CD14-positive monocyte (primary cell): ENCODE results near the gene CACNA1S. TPM values are rescaled to one million over a fixed set of nuclear protein-coding genes. Genes with fewer than 3 reads are reported as not detected.

Experiments
- DNase-seq, 3 donors: peaks; one replicate each; pipeline ENCODE4 v3.0.0-alpha.2; 2011 to 2022
- H2AFZ ChIP-seq: 2 replicates; pipeline ENCODE4 v1.6.0; 2012; ENCODE audit warnings: mild to moderate bottlenecking, low read depth, low read length, inconsistent platforms; ENCODE audit not compliant: insufficient read depth, poor library complexity, severe bottlenecking
- H3K27ac ChIP-seq, 2 donors: 1 replicate in 1 of 2; 2 replicates in 1 of 2; pipeline ENCODE4 v1.5.1; 2012 to 2013; ENCODE audit warnings: low read length in 2 of 2, control low read depth in 1 of 2, inconsistent platforms in 1 of 2, low read depth in 1 of 2, mild to moderate bottlenecking in 1 of 2
- H3K27me3 ChIP-seq, 2 donors: one replicate each; pipeline versions ENCODE4 v1.6.0 to v1.6.1; 2011 to 2013; ENCODE audit warnings: low read length in 2 of 2; ENCODE audit not compliant: control insufficient read depth in 2 of 2, insufficient read depth in 2 of 2
- H3K36me3 ChIP-seq, 2 donors: replicated peaks in 1 of 2; 1 replicate in 1 of 2; 2 replicates in 1 of 2; pipeline versions ENCODE4 v1.5.1 to v1.6.1; 2012 to 2013; ENCODE audit warnings: low read length in 2 of 2, control low read depth in 1 of 2, inconsistent platforms in 1 of 2, mild to moderate bottlenecking in 1 of 2; ENCODE audit not compliant: insufficient read depth in 2 of 2, control insufficient read depth in 1 of 2
- H3K4me1 ChIP-seq, 2 donors: 1 replicate in 1 of 2; 2 replicates in 1 of 2; pipeline versions ENCODE4 v1.5.1 to v1.6.1; 2012 to 2013; ENCODE audit warnings: low read length in 2 of 2, control low read depth in 1 of 2, inconsistent platforms in 1 of 2, mild to moderate bottlenecking in 1 of 2, moderate library complexity in 1 of 2; ENCODE audit not compliant: insufficient read depth in 2 of 2, control insufficient read depth in 1 of 2
- H3K4me2 ChIP-seq: replicated peaks from 2 replicates; pipeline ENCODE3; 2012; ENCODE audit warnings: low read length, moderate library complexity, mild to moderate bottlenecking; ENCODE audit not compliant: poor library complexity, severe bottlenecking; ENCODE audit errors: extremely low read depth
- H3K4me3 ChIP-seq, 3 experiments: fragments of 200-600 bp in 1 of 3; sonication (generic) in 1 of 3; replicated peaks in 1 of 3; 1 replicate in 2 of 3; 2 replicates in 1 of 3; pipeline ENCODE4 v1.5.1; 2011 to 2013; ENCODE audit warnings: low read length in 3 of 3, mild to moderate bottlenecking in 3 of 3, control low read depth in 2 of 3, low read depth in 2 of 3, inconsistent platforms in 1 of 3, moderate library complexity in 1 of 3
- H3K79me2 ChIP-seq: 2 replicates; pipeline ENCODE4 v1.6.0; 2012; ENCODE audit warnings: mild to moderate bottlenecking, control low read depth, inconsistent platforms, low read length, moderate library complexity; ENCODE audit not compliant: insufficient read depth
- H3K9ac ChIP-seq: 2 replicates; pipeline ENCODE4 v1.6.0; 2017; ENCODE audit warnings: low read length, mild to moderate bottlenecking; ENCODE audit not compliant: insufficient read depth, poor library complexity, severe bottlenecking
- H3K9me3 ChIP-seq, 2 donors: replicated peaks in 1 of 2; 1 replicate in 1 of 2; 2 replicates in 1 of 2; pipeline versions ENCODE4 v1.5.1 to v1.6.1; 2012 to 2013; ENCODE audit warnings: low read length in 2 of 2, control low read depth in 1 of 2; ENCODE audit not compliant: control insufficient read depth in 1 of 2, insufficient read depth in 1 of 2
- H4K20me1 ChIP-seq: 2 replicates; pipeline ENCODE4 v1.6.0; 2012; ENCODE audit warnings: mild to moderate bottlenecking, low read length, control low read depth, moderate library complexity; ENCODE audit not compliant: insufficient read depth
- H3K27ac Mint-ChIP-seq, 7 donors: one replicate each; pipeline ENCODE4 v1.8.0; 2020; ENCODE audit warnings: mild to moderate bottlenecking in 7 of 7, mixed read lengths in 7 of 7, moderate library complexity in 6 of 7, inconsistent platforms in 2 of 7
- H3K27me3 Mint-ChIP-seq, 3 donors: one replicate each; pipeline ENCODE4 v1.8.0; 2021 to 2022; ENCODE audit warnings: low read depth in 3 of 3, mild to moderate bottlenecking in 3 of 3, mixed read lengths in 3 of 3, moderate library complexity in 3 of 3, inconsistent platforms in 1 of 3
- H3K36me3 Mint-ChIP-seq, 2 donors: one replicate each; pipeline ENCODE4 v1.8.0; 2020; ENCODE audit warnings: mixed read lengths in 2 of 2, inconsistent platforms in 1 of 2, mild to moderate bottlenecking in 1 of 2
- H3K4me1 Mint-ChIP-seq: one replicate; pipeline ENCODE4 v1.8.0; 2020; ENCODE audit warnings: mild to moderate bottlenecking, mixed read lengths
- H3K4me3 Mint-ChIP-seq, 2 donors: one replicate each; pipeline ENCODE4 v1.8.0; 2020; ENCODE audit warnings: mild to moderate bottlenecking in 2 of 2, mixed read lengths in 2 of 2, moderate library complexity in 1 of 2
- H3K9me3 Mint-ChIP-seq, 7 donors: one replicate each; pipeline ENCODE4 v1.8.0; 2020 to 2022; ENCODE audit warnings: mixed read lengths in 7 of 7, mild to moderate bottlenecking in 6 of 7, moderate library complexity in 6 of 7, inconsistent platforms in 2 of 7
- WGBS: methylation state at CpG from one replicate; pipeline ENCODE4 v1.1.5; 2013; ENCODE audit warnings: missing lambda C conversion rate; ENCODE audit not compliant: insufficient coverage; 5-methylcytosine and 5-hydroxymethylcytosine counted together
- intact Hi-C, 2 donors: fragments of 100-400 bp; cut with micrococcal nuclease; formaldehyde crosslinking; loops; one replicate each; pipeline versions ENCODE4 v1.15.0 to v1.15.1; 2023
- polyA plus RNA-seq, 3 donors: library from polyadenylated mRNA; depleted of rRNA in 1 of 3; unstranded in 2 of 3; stranded (reverse) in 1 of 3; fragments of 300-500 nt in 2 of 3; fragments of >200 nt in 1 of 3; fragmentation: Illumina TruSeq in 2 of 3; gene quantifications; 1 replicate in 2 of 3; 2 replicates in 1 of 3; pipeline ENCODE4 v1.2.3, GENCODE V29; 2012 to 2021
- TF ChIP-seq, protein P1 (sequence below): fragments of 200-600 bp; IDR thresholded peaks from one replicate; pipeline ENCODE4 v1.8.0; 2022; ENCODE audit warnings: antibody characterized with exemption, mild to moderate bottlenecking

Gene CACNA1S
- polyA plus RNA-seq, 3 donors = not detected

- Histone ChIP-seq H4K20me1 (no peaks in the 10 kb centered on the region), H3K4me3 (no peak overlapping the region), H2AFZ (no peak overlapping the region), H3K9me3 (no peaks in the 10 kb centered on the region), H3K36me3 (no peaks in the 10 kb centered on the region), H3K79me2 (no peaks in the 10 kb centered on the region), H3K27me3 (peaks cover 8 to 26% of the 10 kb centered on the region in 2 donors), H3K4me1 (peaks cover 3 to 6% of the 10 kb centered on the region in 2 donors), H3K9ac (no peak overlapping the region), H3K4me2 (no peak overlapping the region), H3K27ac (no peak overlapping the region)
- DNase-seq = peak; percentile 19 to 55 (median 42)
- no peaks in the 10 kb centered on the region for H3K36me3 Mint-ChIP-seq
- H3K4me3 Mint-ChIP-seq = no peak overlapping the region
- H3K9me3 Mint-ChIP-seq = peaks cover 0 to 5% (median 0%) of the 10 kb centered on the region in 7 donors
- peaks cover 27 to 40% (median 36%) of the 10 kb centered on the region in 3 donors for H3K27me3 Mint-ChIP-seq
- peak overlapping the region in 1 of 7 donors; percentile 7 for H3K27ac Mint-ChIP-seq
- intact Hi-C loops = loop anchor here in 1 of 2 donors (10.0 kb wide), 1 partner anchor 145 kb away; no protein-coding TSS in a partner anchor
- 21% methylated on average over 9 of the region's 14 CpGs for WGBS
- TF ChIP-seq, protein P1, sequence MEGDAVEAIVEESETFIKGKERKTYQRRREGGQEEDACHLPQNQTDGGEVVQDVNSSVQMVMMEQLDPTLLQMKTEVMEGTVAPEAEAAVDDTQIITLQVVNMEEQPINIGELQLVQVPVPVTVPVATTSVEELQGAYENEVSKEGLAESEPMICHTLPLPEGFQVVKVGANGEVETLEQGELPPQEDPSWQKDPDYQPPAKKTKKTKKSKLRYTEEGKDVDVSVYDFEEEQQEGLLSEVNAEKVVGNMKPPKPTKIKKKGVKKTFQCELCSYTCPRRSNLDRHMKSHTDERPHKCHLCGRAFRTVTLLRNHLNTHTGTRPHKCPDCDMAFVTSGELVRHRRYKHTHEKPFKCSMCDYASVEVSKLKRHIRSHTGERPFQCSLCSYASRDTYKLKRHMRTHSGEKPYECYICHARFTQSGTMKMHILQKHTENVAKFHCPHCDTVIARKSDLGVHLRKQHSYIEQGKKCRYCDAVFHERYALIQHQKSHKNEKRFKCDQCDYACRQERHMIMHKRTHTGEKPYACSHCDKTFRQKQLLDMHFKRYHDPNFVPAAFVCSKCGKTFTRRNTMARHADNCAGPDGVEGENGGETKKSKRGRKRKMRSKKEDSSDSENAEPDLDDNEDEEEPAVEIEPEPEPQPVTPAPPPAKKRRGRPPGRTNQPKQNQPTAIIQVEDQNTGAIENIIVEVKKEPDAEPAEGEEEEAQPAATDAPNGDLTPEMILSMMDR = peak; percentile 77
- H3K4me1 Mint-ChIP-seq = peaks cover 5% of the 10 kb centered on the region
These were observed 7.3 kb upstream of the CACNA1S start for GRCh38 chr1:201119206-201120197.

DNA sequence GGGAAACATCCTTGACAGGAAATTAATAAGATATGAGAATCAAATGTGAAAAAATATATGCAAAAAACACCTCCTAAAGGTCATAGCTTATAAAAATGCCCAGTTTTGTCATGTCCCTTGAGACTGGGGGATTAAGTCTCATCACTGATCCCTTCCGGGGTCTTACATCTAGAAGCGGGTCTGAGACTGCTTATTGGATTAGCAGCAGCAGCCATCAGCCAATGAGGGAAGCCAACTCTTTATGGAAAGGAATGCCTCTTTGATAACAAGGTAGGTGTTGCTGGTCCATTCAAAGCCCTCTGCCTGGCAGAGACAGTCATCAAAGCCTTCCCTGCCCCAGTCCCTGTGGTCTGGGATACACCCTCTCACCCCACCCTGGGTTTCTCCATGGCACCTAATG, 3.9 kb upstream of the CACNA1S start:
- peaks cover 38 to 58% (median 50%) of the 10 kb centered on the region in 3 donors for H3K27me3 Mint-ChIP-seq
- H3K9me3 Mint-ChIP-seq = peaks cover 0 to 5% (median 0%) of the 10 kb centered on the region in 7 donors
- Histone ChIP-seq H3K4me3 (no peak overlapping the region), H3K4me1 (peaks cover 6 to 14% of the 10 kb centered on the region in 2 donors), H4K20me1 (no peaks in the 10 kb centered on the region), H3K27me3 (peaks cover 8 to 42% of the 10 kb centered on the region in 2 donors), H2AFZ (no peak overlapping the region), H3K9me3 (no peaks in the 10 kb centered on the region), H3K9ac (no peak overlapping the region), H3K79me2 (no peaks in the 10 kb centered on the region), H3K27ac (no peak overlapping the region), H3K36me3 (no peaks in the 10 kb centered on the region), H3K4me2 (no peak overlapping the region)
- peaks cover 10% of the 10 kb centered on the region for H3K4me1 Mint-ChIP-seq
- H3K27ac Mint-ChIP-seq = no peak overlapping the region
- no peak overlapping the region for H3K4me3 Mint-ChIP-seq
- DNase-seq = no peak
- TF ChIP-seq, protein P1 = no peak
- H3K36me3 Mint-ChIP-seq = no peaks in the 10 kb centered on the region
- intact Hi-C loops = loop anchor here in 1 of 2 donors (10.0 kb wide), 1 partner anchor 141 kb away; no protein-coding TSS in a partner anchor
- WGBS = no CpG with 5 or more reads among the region's 2 CpGs
